ENCODE data around the gene FMOD.
"Not testable (repeated sequence)": the region's sequence is repeated elsewhere in the genome, so short reads cannot be mapped to it uniquely, and the experiment has no call there.

FMOD gene

GRCh38 chr1:203302894-203303293 is 48.0 kb downstream of the FMOD start:
- no peak for TF ChIP-seq EZH2 (IDR thresholded peaks at IDR 0.05)
- TF ChIP-seq FOXP2 (optimal IDR thresholded peaks at IDR 0.05; ENCODE audit: control extremely low read depth, extremely low read length, insufficient read depth): no peak
- TF ChIP-seq POLR2AphosphoS5 (IDR thresholded peaks at IDR 0.05; ENCODE audit: borderline replicate concordance, low read depth, low read length): no peak
- no peak overlapping the region for H3K27ac ChIP-seq
- no peak overlapping the region for H3K4me3 ChIP-seq
- no peak for DNase-seq (ENCODE audit: low read depth, low spot score)
- H3K9ac ChIP-seq (ENCODE audit: insufficient read length): no peak overlapping the region
- H3K9me3 ChIP-seq (ENCODE audit: low read depth, low read length): no peaks in the 10 kb centered on the region
- no peaks in the 10 kb centered on the region for H3K36me3 ChIP-seq (ENCODE audit: insufficient read depth, low read length)

- Histone ChIP-seq H3K27ac (no peak overlapping the region), H3K36me3 (ENCODE audit: insufficient read depth, low read length) (no peaks in the 10 kb centered on the region), H3K4me3 (no peak overlapping the region), H3K9ac (ENCODE audit: insufficient read length) (no peak overlapping the region), H3K9me3 (ENCODE audit: low read depth, low read length) (no peaks in the 10 kb centered on the region)
- DNase-seq (ENCODE audit: low read depth, low spot score): no peak
- TF ChIP-seq FOXP2 (optimal IDR thresholded peaks at IDR 0.05; ENCODE audit: control extremely low read depth, extremely low read length, insufficient read depth): no peak
- no peak for TF ChIP-seq POLR2AphosphoS5 (IDR thresholded peaks at IDR 0.05; ENCODE audit: borderline replicate concordance, low read depth, low read length)
- TF ChIP-seq EZH2 (IDR thresholded peaks at IDR 0.05): no peak
These were observed 48.5 kb downstream of the FMOD start for GRCh38 chr1:203302456-203302855.

GRCh38 chr1:203301331-203301668 is 49.6 kb downstream of the FMOD start:
- DNase-seq (ENCODE audit: low read depth, low spot score): no peak
- no peaks in the 10 kb centered on the region for H3K9me3 ChIP-seq (ENCODE audit: low read depth, low read length)
- no peak for TF ChIP-seq POLR2AphosphoS5 (IDR thresholded peaks at IDR 0.05; ENCODE audit: borderline replicate concordance, low read depth, low read length)
- no peak overlapping the region for H3K27ac ChIP-seq
- H3K9ac ChIP-seq (ENCODE audit: insufficient read length): no peak overlapping the region
- H3K4me3 ChIP-seq: no peak overlapping the region
- H3K36me3 ChIP-seq (ENCODE audit: insufficient read depth, low read length): no peaks in the 10 kb centered on the region

- Histone ChIP-seq H3K4me3 (no peak overlapping the region), H3K27ac (no peak overlapping the region), H3K36me3 (ENCODE audit: insufficient read depth, low read length) (no peaks in the 10 kb centered on the region), H3K9me3 (ENCODE audit: low read depth, low read length) (no peaks in the 10 kb centered on the region), H3K9ac (ENCODE audit: insufficient read length) (no peak overlapping the region)
- DNase-seq (ENCODE audit: low read depth, low spot score): no peak
- TF ChIP-seq EZH2 (IDR thresholded peaks at IDR 0.05) (no peak), POLR2AphosphoS5 (IDR thresholded peaks at IDR 0.05; ENCODE audit: borderline replicate concordance, low read depth, low read length) (no peak), FOXP2 (optimal IDR thresholded peaks at IDR 0.05; ENCODE audit: control extremely low read depth, extremely low read length, insufficient read depth) (no peak)
These were observed 50.2 kb downstream of the FMOD start for GRCh38 chr1:203300441-203301330.

GRCh38 chr1:203299719-203300429 is 51.0 kb downstream of the FMOD start:
- not testable (repeated sequence) for H3K27ac ChIP-seq; H3K9ac ChIP-seq (ENCODE audit: insufficient read length); H3K9me3 ChIP-seq (ENCODE audit: low read depth, low read length); H3K36me3 ChIP-seq (ENCODE audit: insufficient read depth, low read length); DNase-seq (ENCODE audit: low read depth, low spot score); H3K4me3 ChIP-seq

GRCh38 chr1:203299169-203299568 is 51.8 kb downstream of the FMOD start:
- Histone ChIP-seq H3K27ac (no peak overlapping the region), H3K4me3 (no peak overlapping the region), H3K36me3 (ENCODE audit: insufficient read depth, low read length) (no peaks in the 10 kb centered on the region), H3K9me3 (ENCODE audit: low read depth, low read length) (no peaks in the 10 kb centered on the region), H3K9ac (ENCODE audit: insufficient read length) (no peak overlapping the region)
- DNase-seq (ENCODE audit: low read depth, low spot score): no peak
- no peak for TF ChIP-seq EZH2 (IDR thresholded peaks at IDR 0.05)
- TF ChIP-seq FOXP2 (optimal IDR thresholded peaks at IDR 0.05; ENCODE audit: control extremely low read depth, extremely low read length, insufficient read depth): no peak
- no peak for TF ChIP-seq POLR2AphosphoS5 (IDR thresholded peaks at IDR 0.05; ENCODE audit: borderline replicate concordance, low read depth, low read length)

GRCh38 chr1:203296460-203297073 is 54.4 kb downstream of the FMOD start:
- no peak for DNase-seq (ENCODE audit: low read depth, low spot score)
- H3K4me3 ChIP-seq: no peak overlapping the region
- TF ChIP-seq EZH2 (IDR thresholded peaks at IDR 0.05) (no peak), FOXP2 (optimal IDR thresholded peaks at IDR 0.05; ENCODE audit: control extremely low read depth, extremely low read length, insufficient read depth) (no peak), POLR2AphosphoS5 (IDR thresholded peaks at IDR 0.05; ENCODE audit: borderline replicate concordance, low read depth, low read length) (no peak)
- H3K9me3 ChIP-seq (ENCODE audit: low read depth, low read length): no peaks in the 10 kb centered on the region
- H3K27ac ChIP-seq: 0 out of 2 replicates have a peak overlapping the region, but pooled peaks have one; percentile 55
- H3K9ac ChIP-seq (ENCODE audit: insufficient read length): no peak overlapping the region
- no peaks in the 10 kb centered on the region for H3K36me3 ChIP-seq (ENCODE audit: insufficient read depth, low read length)

- no peaks in the 10 kb centered on the region for H3K36me3 ChIP-seq (ENCODE audit: insufficient read depth, low read length)
- peak overlapping the region; percentile 38; the same call in 1 of the 2 replicates for H3K4me3 ChIP-seq
- no peak for DNase-seq (ENCODE audit: low read depth, low spot score)
- no peak overlapping the region for H3K9ac ChIP-seq (ENCODE audit: insufficient read length)
- peak overlapping the region; percentile 55; the same call in 1 of the 2 replicates for H3K27ac ChIP-seq
- H3K9me3 ChIP-seq (ENCODE audit: low read depth, low read length): no peaks in the 10 kb centered on the region
- TF ChIP-seq EZH2 (IDR thresholded peaks at IDR 0.05) (no peak), POLR2AphosphoS5 (IDR thresholded peaks at IDR 0.05; ENCODE audit: borderline replicate concordance, low read depth, low read length) (no peak), FOXP2 (optimal IDR thresholded peaks at IDR 0.05; ENCODE audit: control extremely low read depth, extremely low read length, insufficient read depth) (no peak)
These were observed 55.1 kb downstream of the FMOD start for GRCh38 chr1:203295796-203296195.
